HG02610 (cell line): ENCODE results near the gene RPS14.
"Not testable (repeated sequence)": the region's sequence is repeated elsewhere in the genome, so short reads cannot be mapped to it uniquely, and the experiment has no call there.

Experiments used
- ATAC-seq: cut with Tn5 transposase; IDR thresholded peaks from one replicate; pipeline ENCODE4 v1.9.1; 2021; ENCODE audit warnings: mild to moderate bottlenecking, moderate library complexity; ENCODE audit not compliant: unreplicated experiment

Gene RPS14

GRCh38 chr5:150481972-150482406 is 32.5 kb upstream of the RPS14 start:
- no peak for ATAC-seq

GRCh38 chr5:150481708-150481965 is 32.1 kb upstream of the RPS14 start:
- ATAC-seq: no peak

- no peak for ATAC-seq
Observed at GRCh38 chr5:150479416-150479815, 29.9 kb upstream of the RPS14 start.

DNA sequence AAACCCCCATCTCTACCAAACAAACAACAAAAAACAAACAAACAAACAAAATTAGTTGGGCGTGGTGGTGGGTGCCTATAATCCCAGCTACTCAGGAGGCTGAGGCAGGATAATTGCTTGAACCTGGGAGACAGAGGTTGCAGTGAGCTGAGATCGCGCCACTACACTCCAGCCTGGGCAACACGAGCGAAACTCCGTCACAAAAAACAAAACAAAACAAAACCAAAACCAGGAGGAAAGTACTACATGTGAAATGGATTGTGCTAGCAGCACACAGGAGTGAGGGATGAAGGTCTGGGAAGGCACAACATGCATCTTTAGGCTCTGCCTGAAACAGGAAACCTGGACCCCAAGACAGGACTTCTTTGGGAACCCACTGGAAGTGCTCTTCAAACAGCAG is 27.0 kb upstream of the RPS14 start:
- ATAC-seq: not testable (repeated sequence)

DNA sequence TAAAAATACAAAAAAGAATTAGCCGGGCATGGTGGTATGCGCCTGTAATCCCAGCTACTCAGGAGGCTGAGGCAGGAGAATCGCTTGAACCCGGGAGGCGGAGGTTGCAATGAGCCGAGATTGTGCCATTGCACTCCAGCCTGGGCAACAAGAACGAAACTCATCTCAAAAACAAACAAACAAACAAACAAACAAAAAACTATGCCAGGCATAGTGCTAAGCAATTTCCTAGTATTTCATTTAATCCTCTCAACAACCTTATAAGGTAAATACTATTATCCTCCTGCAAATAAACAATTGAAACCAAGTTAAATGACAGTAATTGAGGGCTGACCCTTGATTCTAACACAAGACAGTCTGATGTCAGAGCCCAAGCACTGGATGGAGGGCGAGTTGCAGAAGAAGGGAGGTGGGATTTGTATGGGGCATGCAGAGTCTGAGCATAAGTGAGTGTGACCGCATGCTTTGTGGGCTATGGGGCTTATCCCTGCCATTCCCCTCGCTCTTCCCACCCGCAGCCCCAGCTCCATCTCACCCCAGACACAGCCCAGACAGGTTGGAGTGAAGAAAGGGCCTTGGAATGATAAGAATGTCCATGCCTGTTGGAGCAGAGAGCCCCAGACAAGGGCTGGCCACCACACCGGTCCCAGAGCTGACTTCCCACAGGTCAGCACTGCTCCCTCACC is 24.3 kb upstream of the RPS14 start:
- ATAC-seq: no peak

- ATAC-seq: no peak
Observed at GRCh38 chr5:150469718-150470469, 20.4 kb upstream of the RPS14 start.

GRCh38 chr5:150468206-150468605 is 18.7 kb upstream of the RPS14 start:
- no peak for ATAC-seq

- ATAC-seq: no peak
Observed at GRCh38 chr5:150465927-150466326, 16.4 kb upstream of the RPS14 start.

- ATAC-seq: no peak
Observed at GRCh38 chr5:150464554-150465012, 15.0 kb upstream of the RPS14 start.

- peak; percentile 83 for ATAC-seq
Observed at GRCh38 chr5:150461231-150461630, 11.7 kb upstream of the RPS14 start.

DNA sequence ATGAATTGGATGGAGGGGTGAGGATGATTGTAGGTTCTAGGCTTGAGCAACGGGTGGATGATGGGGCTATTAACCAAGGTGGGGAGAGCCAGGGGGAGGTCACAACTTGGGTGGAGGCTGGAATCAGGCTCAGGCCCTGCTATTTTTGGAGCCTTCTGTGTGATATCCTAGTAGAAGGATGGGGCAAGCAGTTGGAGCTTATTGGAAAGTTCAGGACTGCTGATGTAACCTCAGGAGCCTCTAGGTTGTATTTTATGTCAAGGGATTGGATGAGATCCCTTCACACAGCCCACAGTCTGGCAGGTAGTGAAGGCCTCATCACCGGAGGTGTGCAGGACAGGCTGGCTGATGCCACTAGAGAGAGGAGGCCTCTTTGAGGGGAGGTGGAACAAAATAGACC is 11.2 kb upstream of the RPS14 start:
- ATAC-seq: no peak

GRCh38 chr5:150458802-150459557 is 9.4 kb upstream of the RPS14 start:
- ATAC-seq: peak; percentile 77

DNA sequence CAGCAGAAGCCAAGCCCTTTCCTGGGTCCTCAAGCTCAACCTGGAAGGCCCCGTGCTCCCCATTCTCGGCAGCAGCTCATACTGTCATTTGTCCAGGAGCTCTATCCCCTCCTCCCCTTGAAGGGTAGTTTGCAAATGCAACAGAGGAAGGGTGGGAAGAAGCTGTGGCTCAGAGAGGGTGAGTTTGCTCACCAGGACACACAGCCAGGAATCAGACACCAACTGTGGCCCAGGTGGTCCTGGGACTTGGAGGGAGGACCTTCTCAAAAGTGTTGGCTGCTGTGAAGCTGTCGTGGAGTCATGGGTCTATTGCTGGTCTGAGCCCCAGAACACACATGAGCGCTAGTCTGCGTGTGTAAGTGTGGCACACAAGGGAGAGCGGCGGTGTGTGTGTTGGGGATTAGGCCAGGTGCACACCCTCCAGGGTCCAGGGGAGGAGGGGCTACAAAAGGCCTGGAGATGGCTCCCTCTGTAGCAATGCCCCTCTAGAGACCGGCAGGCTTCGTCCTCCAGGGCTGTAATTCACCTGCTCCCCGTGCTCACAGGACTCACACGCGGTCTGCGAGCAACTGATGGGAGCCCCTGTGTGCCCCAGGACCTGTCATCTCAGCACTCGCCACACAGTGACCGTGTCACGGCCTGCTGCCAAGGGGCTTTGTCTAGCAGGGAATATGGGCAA is 8.2 kb upstream of the RPS14 start:
- ATAC-seq: no peak

GRCh38 chr5:150457121-150457520 is 7.6 kb upstream of the RPS14 start:
- no peak for ATAC-seq

GRCh38 chr5:150454492-150455229 is 5.1 kb upstream of the RPS14 start:
- no peak for ATAC-seq

DNA sequence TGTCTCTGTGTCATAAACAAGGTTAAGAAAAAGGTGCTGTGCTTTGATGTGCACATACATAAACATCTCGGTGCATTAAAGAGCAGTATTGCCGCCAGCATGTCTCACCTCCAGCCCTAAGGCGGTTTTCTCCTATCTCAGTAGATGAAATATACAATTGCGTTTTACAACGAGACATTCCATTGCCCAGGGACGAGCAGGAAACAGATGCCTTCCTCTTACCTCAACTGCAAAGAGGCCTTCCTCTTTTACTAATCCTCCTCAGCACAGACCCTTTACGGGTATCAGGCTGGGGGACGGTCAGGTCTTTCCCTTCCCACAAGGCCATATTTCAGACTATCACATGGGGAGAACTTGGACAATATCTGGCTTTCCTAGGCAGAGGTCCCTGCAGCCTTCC is 4.5 kb upstream of the RPS14 start:
- not testable (repeated sequence) for ATAC-seq

GRCh38 chr5:150452914-150453313 is 3.4 kb upstream of the RPS14 start:
- ATAC-seq: no peak

DNA sequence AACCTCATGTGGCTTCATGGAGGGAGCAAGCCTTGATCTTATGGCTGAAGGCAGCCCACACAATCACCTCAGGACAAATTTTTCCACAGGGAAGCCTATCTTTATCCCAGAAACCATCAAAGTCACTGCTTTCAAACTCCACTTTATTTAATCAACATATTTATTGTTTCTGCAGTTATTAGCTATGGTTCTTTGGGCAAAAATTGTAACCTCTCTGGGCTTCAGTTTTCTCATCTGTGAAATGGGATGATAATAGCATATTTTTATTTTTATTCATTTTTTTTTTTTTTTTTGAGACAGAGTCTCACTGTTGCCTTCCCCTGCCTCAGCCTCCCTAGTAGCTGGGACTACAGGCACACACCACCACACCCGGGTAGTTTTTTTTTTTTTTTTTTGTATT is 2.1 kb upstream of the RPS14 start:
- ATAC-seq: no peak

DNA sequence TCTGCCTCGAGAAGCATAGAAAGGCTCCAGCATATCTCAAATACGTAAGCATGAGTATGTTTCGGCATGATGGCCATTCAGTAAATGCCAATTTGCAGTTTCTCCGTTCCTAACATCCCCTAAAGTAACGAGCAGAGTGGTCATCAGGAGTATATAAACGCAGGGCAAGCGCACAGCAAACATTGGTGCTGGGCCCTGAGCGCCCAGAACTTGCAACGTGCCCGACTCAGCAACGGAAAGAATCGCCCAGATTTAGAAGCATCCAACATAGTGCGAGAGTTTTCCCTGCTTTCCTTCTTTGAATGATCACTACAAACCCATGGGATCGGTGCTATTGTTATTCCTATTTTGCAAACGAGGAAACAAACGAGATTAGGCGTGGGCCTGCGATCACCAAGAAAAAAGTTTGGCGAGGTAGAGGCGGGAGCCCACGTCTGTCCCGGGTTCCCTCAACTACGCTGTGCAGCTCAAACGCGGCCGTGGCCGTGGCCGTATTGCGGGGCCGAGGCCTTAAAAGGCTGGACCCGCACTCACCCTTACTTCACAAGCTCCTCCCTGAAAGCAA is 505 bp downstream of the RPS14 start:
- ATAC-seq: peak; percentile 19

- no peak for ATAC-seq
Observed at GRCh38 chr5:150448334-150448733, 1.2 kb downstream of the RPS14 start.
